Mesendoderm (in vitro differentiated cells): ENCODE results near the gene SYT8.

Experiments
- DNase-seq: peaks from one replicate; pipeline ENCODE4 v3.0.0; 2013
- H2AK5ac ChIP-seq: 2 replicates; pipeline ENCODE4 v1.6.1; 2013; ENCODE audit warnings: low read length, inconsistent platforms
- H2BK120ac ChIP-seq: 2 replicates; pipeline ENCODE4 v1.6.1; 2013; ENCODE audit warnings: low read depth, mild to moderate bottlenecking, low read length, moderate library complexity, mixed read lengths
- H2BK15ac ChIP-seq: replicated peaks from 2 replicates; pipeline ENCODE4 v1.6.1; 2013; ENCODE audit warnings: low read depth, mild to moderate bottlenecking, moderate library complexity
- H2BK5ac ChIP-seq: 2 replicates; pipeline ENCODE4 v1.6.1; 2013; ENCODE audit warnings: low read length, inconsistent platforms
- H3K18ac ChIP-seq: 2 replicates; pipeline ENCODE4 v1.6.1; 2013; ENCODE audit warnings: mild to moderate bottlenecking, low read length, mixed read lengths
- H3K23ac ChIP-seq: one replicate; pipeline ENCODE4 v1.6.1; 2013; ENCODE audit warnings: low read length
- H3K27ac ChIP-seq: 2 replicates; pipeline ENCODE4 v1.5.1; 2013; ENCODE audit warnings: low read depth, mild to moderate bottlenecking, inconsistent platforms, low read length, moderate library complexity
- H3K27me3 ChIP-seq: 2 replicates; pipeline ENCODE4 v1.6.1; 2013; ENCODE audit warnings: low read length, control low read depth, mild to moderate bottlenecking, inconsistent platforms; ENCODE audit not compliant: insufficient read depth, poor library complexity
- H3K36me3 ChIP-seq: 2 replicates; pipeline ENCODE4 v1.6.1; 2013; ENCODE audit warnings: low read length, inconsistent platforms; ENCODE audit not compliant: control insufficient read depth, insufficient read depth
- H3K4ac ChIP-seq: one replicate; pipeline ENCODE4 v1.6.1; 2013; ENCODE audit warnings: low read depth, mild to moderate bottlenecking, low read length, moderate library complexity
- H3K4me1 ChIP-seq: 2 replicates; pipeline ENCODE4 v1.6.1; 2013; ENCODE audit warnings: low read depth, low read length, inconsistent platforms; ENCODE audit not compliant: control insufficient read depth
- H3K4me2 ChIP-seq: 2 replicates; pipeline ENCODE4 v1.6.1; 2013; ENCODE audit warnings: low read length
- H3K4me3 ChIP-seq: 2 replicates; pipeline ENCODE4 v1.5.1; 2013; ENCODE audit warnings: mild to moderate bottlenecking, low read length
- H3K56ac ChIP-seq: one replicate; pipeline ENCODE4 v1.6.1; 2013; ENCODE audit warnings: low read length
- H3K79me1 ChIP-seq: 2 replicates; pipeline ENCODE4 v1.6.1; 2013; ENCODE audit warnings: low read length, inconsistent platforms
- H3K79me2 ChIP-seq: 2 replicates; pipeline ENCODE4 v1.6.1; 2013; ENCODE audit warnings: mild to moderate bottlenecking, low read length; ENCODE audit not compliant: control insufficient read depth, insufficient read depth
- H3K9ac ChIP-seq: 2 replicates; pipeline ENCODE4 v1.6.1; 2013; ENCODE audit warnings: low read length, inconsistent platforms
- H4K5ac ChIP-seq: one replicate; pipeline ENCODE4 v1.6.1; 2013; ENCODE audit warnings: low read length
- H4K8ac ChIP-seq: one replicate; pipeline ENCODE4 v1.6.1; 2013; ENCODE audit warnings: low read depth, mild to moderate bottlenecking, control low read depth, low read length, moderate library complexity
- WGBS: extraction: QIAGEN DNeasy Blood & Tissue Kit; methylation state at CpG from one replicate; pipeline ENCODE4 v1.1.7; 2013; ENCODE audit warnings: low lambda C conversion rate, missing lambda C conversion rate; ENCODE audit not compliant: insufficient coverage; ENCODE audit errors: extremely low coverage; 5-methylcytosine and 5-hydroxymethylcytosine counted together

The SYT8 gene

GRCh38 chr11:1880746-1881441 is 46.1 kb downstream of the SYT8 start:
- H2BK15ac ChIP-seq, result no peak overlapping the region
- H3K4me1 ChIP-seq, result no peaks in the 10 kb centered on the region
- H4K8ac ChIP-seq, result no peak overlapping the region
- WGBS, result no CpG with 5 or more reads among the region's 9 CpGs
- H3K23ac ChIP-seq, result no peak overlapping the region
- H4K5ac ChIP-seq, result no peak overlapping the region
- no peaks in the 10 kb centered on the region for H3K79me2 ChIP-seq
- H3K4ac ChIP-seq, result no peak overlapping the region
- H3K36me3 ChIP-seq, result no peaks in the 10 kb centered on the region
- no peaks in the 10 kb centered on the region for H3K79me1 ChIP-seq
- no peak overlapping the region for H3K27ac ChIP-seq
- H3K56ac ChIP-seq, result no peak overlapping the region
- no peak overlapping the region for H2BK120ac ChIP-seq
- no peak overlapping the region for H3K4me2 ChIP-seq
- no peak overlapping the region for H3K9ac ChIP-seq
- H3K18ac ChIP-seq, result no peak overlapping the region
- DNase-seq, result no peak
- no peak overlapping the region for H2BK5ac ChIP-seq
- H2AK5ac ChIP-seq, result no peak overlapping the region
- no peaks in the 10 kb centered on the region for H3K27me3 ChIP-seq
- H3K4me3 ChIP-seq, result no peak overlapping the region

- Histone ChIP-seq H3K18ac (no peak overlapping the region), H3K27ac (no peak overlapping the region), H2BK5ac (no peak overlapping the region), H3K79me2 (no peaks in the 10 kb centered on the region), H3K79me1 (no peaks in the 10 kb centered on the region), H3K4me3 (no peak overlapping the region), H3K9ac (no peak overlapping the region), H3K27me3 (no peaks in the 10 kb centered on the region), H3K56ac (no peak overlapping the region), H3K4me1 (no peaks in the 10 kb centered on the region), H2BK15ac (no peak overlapping the region), H3K23ac (no peak overlapping the region), H4K8ac (no peak overlapping the region), H2AK5ac (no peak overlapping the region), H4K5ac (no peak overlapping the region), H3K4ac (no peak overlapping the region), H2BK120ac (no peak overlapping the region), H3K4me2 (no peak overlapping the region), H3K36me3 (no peaks in the 10 kb centered on the region)
- DNase-seq, result no peak
- no CpG with 5 or more reads among the region's 43 CpGs for WGBS
Observed at GRCh38 chr11:1881442-1882264, 46.9 kb downstream of the SYT8 start.

GRCh38 chr11:1882265-1883238 is 47.8 kb downstream of the SYT8 start:
- Histone ChIP-seq H4K5ac (no peak overlapping the region), H3K9ac (no peak overlapping the region), H4K8ac (no peak overlapping the region), H3K4ac (no peak overlapping the region), H2BK15ac (no peak overlapping the region), H3K79me2 (no peaks in the 10 kb centered on the region), H3K4me2 (no peak overlapping the region), H3K4me1 (no peaks in the 10 kb centered on the region), H2BK120ac (no peak overlapping the region), H3K23ac (no peak overlapping the region), H3K18ac (no peak overlapping the region), H3K36me3 (no peaks in the 10 kb centered on the region), H3K27ac (no peak overlapping the region), H3K27me3 (no peaks in the 10 kb centered on the region), H3K56ac (no peak overlapping the region), H2BK5ac (no peak overlapping the region), H2AK5ac (no peak overlapping the region), H3K79me1 (no peaks in the 10 kb centered on the region), H3K4me3 (no peak overlapping the region)
- no CpG with 5 or more reads among the region's 23 CpGs for WGBS
- peak; percentile 77 for DNase-seq

- no peak overlapping the region for H2BK15ac ChIP-seq
Observed at GRCh38 chr11:1883346-1884302, 48.8 kb downstream of the SYT8 start.

GRCh38 chr11:1884303-1884700 is 49.5 kb downstream of the SYT8 start:
- Histone ChIP-seq H3K4me2 (no peak overlapping the region), H3K27ac (no peak overlapping the region), H4K5ac (no peak overlapping the region), H2BK15ac (no peak overlapping the region), H3K9ac (no peak overlapping the region), H3K56ac (no peak overlapping the region), H2BK5ac (no peak overlapping the region), H3K4me3 (no peak overlapping the region), H2AK5ac (no peak overlapping the region), H2BK120ac (no peak overlapping the region), H3K27me3 (no peaks in the 10 kb centered on the region), H3K23ac (no peak overlapping the region), H4K8ac (no peak overlapping the region), H3K4ac (no peak overlapping the region), H3K18ac (no peak overlapping the region), H3K79me2 (no peaks in the 10 kb centered on the region), H3K4me1 (no peaks in the 10 kb centered on the region), H3K36me3 (no peaks in the 10 kb centered on the region), H3K79me1 (no peaks in the 10 kb centered on the region)
- WGBS, result no CpG with 5 or more reads among the region's 5 CpGs
- DNase-seq, result no peak

More at GRCh38 chr11:1883346-1884302, 48.8 kb downstream of the SYT8 start:
- no peaks in the 10 kb centered on the region for H3K79me1 ChIP-seq
- no peaks in the 10 kb centered on the region for H3K27me3 ChIP-seq
- H3K4me1 ChIP-seq, result no peaks in the 10 kb centered on the region
- H3K18ac ChIP-seq, result no peak overlapping the region
- H3K27ac ChIP-seq, result no peak overlapping the region
- H2AK5ac ChIP-seq, result no peak overlapping the region
- H3K36me3 ChIP-seq, result no peaks in the 10 kb centered on the region
- H2BK5ac ChIP-seq, result no peak overlapping the region
- H3K79me2 ChIP-seq, result no peaks in the 10 kb centered on the region
- no CpG with 5 or more reads among the region's 14 CpGs for WGBS
- H3K4ac ChIP-seq, result no peak overlapping the region
- no peak overlapping the region for H4K5ac ChIP-seq
- H3K23ac ChIP-seq, result no peak overlapping the region
- no peak overlapping the region for H4K8ac ChIP-seq
- H3K4me2 ChIP-seq, result no peak overlapping the region
- H3K4me3 ChIP-seq, result no peak overlapping the region
- no peak overlapping the region for H3K56ac ChIP-seq
- H2BK120ac ChIP-seq, result no peak overlapping the region
- no peak overlapping the region for H3K9ac ChIP-seq
- DNase-seq, result no peak
